Brain microvascular endothelial cell (primary cell): ENCODE data around the gene IL16.

Experiments
- DNase-seq: peaks from one replicate; pipeline ENCODE4 v3.0.0-alpha.2; 2020
- H3K27ac ChIP-seq: fragments of 250-450 bp; sonication (Bioruptor Pico); 2 replicates; pipeline ENCODE4 v1.5.1; 2020; ENCODE audit warnings: mild to moderate bottlenecking, moderate library complexity
- H3K27me3 ChIP-seq: fragments of 250-450 bp; sonication (Bioruptor Pico); replicated peaks from 2 replicates; pipeline ENCODE4 v1.5.1; 2020; ENCODE audit warnings: mild to moderate bottlenecking
- H3K36me3 ChIP-seq: fragments of 250-450 bp; sonication (Bioruptor Pico); replicated peaks from 2 replicates; pipeline ENCODE4 v1.5.1; 2020; ENCODE audit warnings: mild to moderate bottlenecking
- H3K4me3 ChIP-seq: 2 replicates; pipeline ENCODE4 v1.5.1; 2011; ENCODE audit warnings: low read depth, mild to moderate bottlenecking, control low read depth, low read length, moderate library complexity
- CTCF ChIP-seq: IDR thresholded peaks from 2 replicates; pipeline ENCODE4 v1.5.1; 2011; ENCODE audit warnings: low read depth, mild to moderate bottlenecking, moderate library complexity, low read length, control low read depth, inconsistent platforms; ENCODE audit errors: missing control alignments
- in situ Hi-C: cut with HindIII; loops from 2 replicates; pipeline ENCODE4 v1.10.0; 2017; ENCODE audit warnings: low sequenced_read_pairs, low pct_ligation_motif_present

The IL16 gene

GRCh38 chr15:81176291-81176893 lies 20.3 kb upstream of the IL16 start:
- peaks cover under 1% of the 10 kb centered on the region for H3K27me3 ChIP-seq
- TF ChIP-seq CTCF: no peak
- in situ Hi-C loops: no loop called here
- no peak for DNase-seq
- H3K4me3 ChIP-seq: no peak overlapping the region
- H3K36me3 ChIP-seq: no peaks in the 10 kb centered on the region
- H3K27ac ChIP-seq: no peak overlapping the region

GRCh38 chr15:81178365-81178764 lies 18.3 kb upstream of the IL16 start:
- Histone ChIP-seq H3K27ac (no peak overlapping the region), H3K4me3 (no peak overlapping the region), H3K36me3 (no peaks in the 10 kb centered on the region), H3K27me3 (peaks cover 6% of the 10 kb centered on the region)
- TF ChIP-seq CTCF: no peak
- in situ Hi-C loops: no loop called here
- no peak for DNase-seq

- Histone ChIP-seq H3K36me3 (no peaks in the 10 kb centered on the region), H3K27ac (no peak overlapping the region), H3K27me3 (peaks cover 6% of the 10 kb centered on the region), H3K4me3 (no peak overlapping the region)
- no peak for TF ChIP-seq CTCF
- in situ Hi-C loops: no loop called here
- DNase-seq: no peak
Measured at GRCh38 chr15:81181220-81181619, 15.5 kb upstream of the IL16 start.

- no peak overlapping the region for H3K4me3 ChIP-seq
- H3K36me3 ChIP-seq: no peaks in the 10 kb centered on the region
- in situ Hi-C loops: no loop called here
- peaks cover 6% of the 10 kb centered on the region for H3K27me3 ChIP-seq
- H3K27ac ChIP-seq: no peak overlapping the region
- no peak for TF ChIP-seq CTCF
- no peak for DNase-seq
Measured at GRCh38 chr15:81182031-81182755, 14.5 kb upstream of the IL16 start.

GRCh38 chr15:81182756-81183438 lies 13.8 kb upstream of the IL16 start:
- peaks cover 6% of the 10 kb centered on the region for H3K27me3 ChIP-seq
- DNase-seq: no peak
- in situ Hi-C loops: no loop called here
- H3K27ac ChIP-seq: no peak overlapping the region
- peak; percentile 32 for TF ChIP-seq CTCF
- peak overlapping the region; percentile 24 for H3K4me3 ChIP-seq
- no peaks in the 10 kb centered on the region for H3K36me3 ChIP-seq
